ENCODE data around the gene NEIL1.
"Not testable (repeated sequence)": the region's sequence is repeated elsewhere in the genome, so short reads cannot be mapped to it uniquely, and the experiment has no call there.

Gene NEIL1

DNA sequence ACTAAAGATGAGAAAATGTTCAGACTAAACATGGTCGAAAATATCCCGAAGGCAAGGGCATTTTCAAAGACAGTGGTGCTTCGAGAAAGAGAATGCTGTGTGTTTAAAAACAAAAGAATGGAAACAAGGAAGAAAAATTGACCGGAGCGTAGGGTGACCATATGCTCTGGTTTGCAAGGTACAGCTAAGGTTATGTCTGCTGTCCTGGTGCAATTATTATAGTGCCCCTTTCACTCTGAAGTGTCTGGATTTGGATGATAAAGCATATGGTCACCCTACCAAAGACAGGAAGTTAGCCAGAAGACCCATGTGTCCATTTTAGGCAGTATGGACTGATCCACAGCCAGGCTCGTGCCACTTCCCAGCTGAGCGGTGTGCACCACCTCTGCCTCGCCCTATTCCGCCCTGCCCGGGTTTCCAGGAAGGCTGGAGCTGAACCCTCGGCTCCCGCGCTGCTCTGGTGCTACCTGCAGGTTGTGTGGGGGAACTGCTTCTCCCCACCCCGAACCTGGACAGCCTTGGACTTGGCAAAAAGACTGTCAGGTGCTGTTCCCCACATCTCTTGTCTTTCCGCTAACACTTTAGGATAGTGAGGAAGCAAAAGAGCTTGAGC is 39.0 kb upstream of the NEIL1 start:
- peaks cover 46% of the 10 kb centered on the region for H3K27me3 ChIP-seq

DNA sequence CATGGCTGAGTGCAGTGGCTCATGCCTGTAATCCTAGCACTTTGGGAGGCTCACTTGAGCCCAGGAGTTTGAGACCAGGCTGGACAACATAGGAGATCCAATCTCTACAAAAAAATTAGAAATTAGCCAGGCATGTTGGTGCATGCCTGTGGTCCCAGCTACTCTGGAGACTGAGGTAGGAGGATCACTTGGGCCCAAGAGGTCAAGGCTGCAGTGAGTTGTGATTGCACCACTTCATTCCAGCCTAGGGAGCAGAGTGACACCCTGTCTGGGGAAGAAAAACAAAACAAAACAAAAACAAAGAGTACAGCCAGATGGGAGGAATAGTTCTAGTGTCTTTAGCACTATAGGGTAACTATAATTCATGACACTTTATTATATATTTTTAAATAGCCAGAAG is 37.1 kb upstream of the NEIL1 start:
- Histone ChIP-seq H3K4me1 (ENCODE audit: control insufficient read depth in 1 of 2, insufficient read depth in 1 of 2, low read depth in 1 of 2, low read length in 1 of 2) (no peaks in the 10 kb centered on the region), H3K9me3 (no peaks in the 10 kb centered on the region), H3K27ac (no peak overlapping the region), H3K36me3 (no peaks in the 10 kb centered on the region), H3K4me3 (ENCODE audit: low read depth in 1 of 2, low read length in 1 of 2) (no peak overlapping the region), H3K27me3 (peaks cover 37% of the 10 kb centered on the region)
- TF ChIP-seq, protein P1, sequence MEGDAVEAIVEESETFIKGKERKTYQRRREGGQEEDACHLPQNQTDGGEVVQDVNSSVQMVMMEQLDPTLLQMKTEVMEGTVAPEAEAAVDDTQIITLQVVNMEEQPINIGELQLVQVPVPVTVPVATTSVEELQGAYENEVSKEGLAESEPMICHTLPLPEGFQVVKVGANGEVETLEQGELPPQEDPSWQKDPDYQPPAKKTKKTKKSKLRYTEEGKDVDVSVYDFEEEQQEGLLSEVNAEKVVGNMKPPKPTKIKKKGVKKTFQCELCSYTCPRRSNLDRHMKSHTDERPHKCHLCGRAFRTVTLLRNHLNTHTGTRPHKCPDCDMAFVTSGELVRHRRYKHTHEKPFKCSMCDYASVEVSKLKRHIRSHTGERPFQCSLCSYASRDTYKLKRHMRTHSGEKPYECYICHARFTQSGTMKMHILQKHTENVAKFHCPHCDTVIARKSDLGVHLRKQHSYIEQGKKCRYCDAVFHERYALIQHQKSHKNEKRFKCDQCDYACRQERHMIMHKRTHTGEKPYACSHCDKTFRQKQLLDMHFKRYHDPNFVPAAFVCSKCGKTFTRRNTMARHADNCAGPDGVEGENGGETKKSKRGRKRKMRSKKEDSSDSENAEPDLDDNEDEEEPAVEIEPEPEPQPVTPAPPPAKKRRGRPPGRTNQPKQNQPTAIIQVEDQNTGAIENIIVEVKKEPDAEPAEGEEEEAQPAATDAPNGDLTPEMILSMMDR (IDR thresholded peaks at IDR 0.05) = no peak

More for the DNA sequence above, 39.0 kb upstream of the NEIL1 start:
- H3K9me3 ChIP-seq = no peaks in the 10 kb centered on the region
- H3K36me3 ChIP-seq = no peaks in the 10 kb centered on the region
- no peak overlapping the region for H3K4me3 ChIP-seq (ENCODE audit: low read depth in 1 of 2, low read length in 1 of 2)
- no peak overlapping the region for H3K27ac ChIP-seq
- H3K4me1 ChIP-seq (ENCODE audit: control insufficient read depth in 1 of 2, insufficient read depth in 1 of 2, low read depth in 1 of 2, low read length in 1 of 2) = no peaks in the 10 kb centered on the region
- TF ChIP-seq, protein P1 (IDR thresholded peaks at IDR 0.05) = no peak

DNA sequence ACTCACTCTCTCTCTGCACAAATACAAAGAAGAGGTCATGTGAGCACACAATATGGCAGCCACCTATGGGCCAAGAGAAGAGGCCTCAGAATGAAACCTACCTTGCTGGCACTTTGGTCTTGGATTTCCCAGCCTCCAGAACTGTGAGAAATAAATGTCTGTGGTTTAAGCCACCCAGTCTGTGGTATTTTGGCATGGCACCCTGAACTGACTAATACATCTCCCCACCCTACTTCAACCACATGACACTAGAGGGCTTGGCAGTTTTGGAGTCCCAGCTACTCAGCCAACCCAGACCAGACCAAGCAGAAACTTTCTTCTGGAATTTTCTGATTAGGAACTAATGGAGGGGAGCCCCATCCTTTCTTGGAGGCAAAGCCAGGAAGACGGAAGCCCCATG is 34.3 kb upstream of the NEIL1 start:
- H3K4me3 ChIP-seq (ENCODE audit: low read depth in 1 of 2, low read length in 1 of 2); H3K27ac ChIP-seq; H3K36me3 ChIP-seq; H3K4me1 ChIP-seq (ENCODE audit: control insufficient read depth in 1 of 2, insufficient read depth in 1 of 2, low read depth in 1 of 2, low read length in 1 of 2); H3K9me3 ChIP-seq: not testable (repeated sequence)
- H3K27me3 ChIP-seq = peaks cover 23% of the 10 kb centered on the region

DNA sequence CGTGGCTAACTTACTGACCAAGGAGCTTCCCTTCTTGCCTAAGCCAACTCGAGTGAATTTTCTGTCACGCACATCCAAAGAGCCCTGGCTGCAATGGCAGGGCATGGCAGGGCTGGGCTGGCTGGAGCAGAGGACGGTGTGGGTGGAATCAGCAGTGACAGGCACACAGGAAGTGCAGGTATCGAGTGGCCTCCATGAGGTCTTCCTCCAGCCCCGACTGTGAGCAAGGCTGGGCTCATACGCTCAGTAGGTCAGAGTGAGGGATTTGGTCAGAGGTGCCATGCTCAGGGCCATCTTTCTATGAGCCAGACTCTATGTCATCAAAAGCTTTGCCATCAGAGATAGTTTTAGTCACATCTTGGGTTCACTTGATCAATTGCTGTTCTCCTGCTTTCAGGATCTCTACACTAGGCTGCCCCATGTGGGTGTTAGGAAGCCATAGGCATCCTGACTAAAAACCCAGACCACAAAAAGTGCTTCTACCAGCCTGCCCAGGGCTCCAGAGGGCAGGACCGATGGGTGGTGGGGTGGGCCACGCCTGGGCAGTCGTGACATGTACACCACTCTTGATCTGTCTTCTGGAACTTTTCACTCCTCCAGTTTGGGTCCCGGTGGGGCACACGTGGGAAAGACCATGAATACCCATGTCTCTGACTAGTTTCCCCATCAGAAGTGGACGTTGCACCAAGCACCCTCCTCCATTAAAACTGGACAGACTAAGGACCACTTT is 33.6 kb upstream of the NEIL1 start:
- TF ChIP-seq, protein P1 (IDR thresholded peaks at IDR 0.05) = no peak
- Histone ChIP-seq H3K27ac (no peak overlapping the region), H3K4me3 (ENCODE audit: low read depth in 1 of 2, low read length in 1 of 2) (no peak overlapping the region), H3K27me3 (peaks cover 15% of the 10 kb centered on the region), H3K9me3 (no peaks in the 10 kb centered on the region), H3K36me3 (no peaks in the 10 kb centered on the region), H3K4me1 (ENCODE audit: control insufficient read depth in 1 of 2, insufficient read depth in 1 of 2, low read depth in 1 of 2, low read length in 1 of 2) (no peaks in the 10 kb centered on the region)

DNA sequence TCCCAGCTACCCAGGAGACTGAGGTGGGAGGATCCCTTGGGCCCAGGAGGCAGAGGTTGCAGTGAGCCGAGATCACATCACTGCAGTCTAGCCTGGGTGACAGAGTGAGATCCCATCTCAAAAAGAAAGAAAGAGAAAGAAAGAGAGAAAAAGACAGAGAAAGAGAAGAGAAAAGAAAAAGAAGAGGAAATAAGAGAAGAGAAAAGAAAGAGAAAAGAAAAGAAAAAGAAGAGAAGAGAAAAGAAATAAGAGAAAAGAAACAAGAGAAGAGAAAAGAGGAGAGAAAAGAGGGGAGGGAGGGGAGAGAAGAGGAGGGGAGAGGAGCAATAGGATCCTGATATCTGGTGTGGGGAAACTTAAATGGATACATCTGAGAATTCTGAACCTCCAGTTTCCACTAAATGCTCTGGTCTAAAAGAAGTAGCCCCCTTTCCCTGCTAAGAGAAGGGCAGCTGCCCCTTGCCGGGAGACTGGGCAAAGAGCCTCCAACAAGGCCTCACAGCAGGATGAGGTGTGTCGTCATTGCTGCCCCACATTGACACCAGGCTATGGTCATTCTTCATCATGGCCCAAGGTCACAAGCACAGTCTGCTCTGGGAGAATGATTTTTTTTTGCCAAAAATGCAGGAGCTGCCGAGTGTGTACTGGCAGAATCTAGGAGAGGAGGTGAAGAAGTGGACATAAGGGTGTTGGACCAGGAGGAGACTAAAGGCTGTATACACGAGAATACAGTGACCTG is 32.1 kb upstream of the NEIL1 start:
- H3K4me1 ChIP-seq (ENCODE audit: control insufficient read depth in 1 of 2, insufficient read depth in 1 of 2, low read depth in 1 of 2, low read length in 1 of 2) = no peaks in the 10 kb centered on the region
- H3K27me3 ChIP-seq = peaks cover 5% of the 10 kb centered on the region
- TF ChIP-seq, protein P1 (IDR thresholded peaks at IDR 0.05) = no peak
- H3K36me3 ChIP-seq = no peaks in the 10 kb centered on the region
- H3K9me3 ChIP-seq = no peaks in the 10 kb centered on the region
- no peak overlapping the region for H3K4me3 ChIP-seq (ENCODE audit: low read depth in 1 of 2, low read length in 1 of 2)
- no peak overlapping the region for H3K27ac ChIP-seq

DNA sequence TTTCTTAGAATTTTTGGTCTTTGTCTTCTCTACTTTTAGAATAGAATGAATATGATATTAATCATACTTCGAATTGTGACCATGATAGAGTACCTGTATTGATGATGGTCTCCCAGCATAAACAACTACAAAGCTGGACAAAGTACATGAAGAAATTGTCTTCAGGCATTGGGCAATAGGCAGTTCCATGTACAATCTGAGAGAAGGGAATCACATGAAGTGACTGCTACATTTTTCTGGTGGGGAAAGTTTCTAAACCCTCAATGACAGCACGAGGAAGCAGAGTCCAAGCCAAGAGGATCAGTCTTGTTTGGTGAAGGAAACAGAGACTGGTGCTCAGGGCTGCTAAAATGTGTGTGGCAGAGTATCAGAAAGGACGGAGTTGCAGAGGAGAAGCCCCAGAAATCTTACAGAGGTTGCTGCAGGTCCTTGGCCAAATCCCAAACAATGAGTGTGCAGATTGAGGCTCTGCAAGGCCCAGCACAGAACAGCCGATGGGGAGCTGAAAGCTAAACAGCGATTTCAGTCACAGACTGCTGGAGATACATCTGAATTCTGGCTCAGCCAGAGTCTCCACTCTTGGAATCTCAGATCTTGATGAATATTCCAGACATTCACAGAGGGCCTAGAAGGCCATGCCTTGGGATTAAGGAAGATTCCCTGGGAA is 27.5 kb upstream of the NEIL1 start:
- not testable (repeated sequence) for H3K4me1 ChIP-seq (ENCODE audit: control insufficient read depth in 1 of 2, insufficient read depth in 1 of 2, low read depth in 1 of 2, low read length in 1 of 2); H3K36me3 ChIP-seq; H3K9me3 ChIP-seq; H3K4me3 ChIP-seq (ENCODE audit: low read depth in 1 of 2, low read length in 1 of 2); H3K27me3 ChIP-seq; H3K27ac ChIP-seq
